Endothelial cell of umbilical vein (primary cell): ENCODE results near the gene WDR41.

Experiments used
- CTCF ChIP-seq, 2 donors: IDR thresholded peaks; 1 replicate in 1 of 2; 2 replicates in 1 of 2; pipeline ENCODE4 v1.5.1; 2011; ENCODE audit warnings: low read length in 2 of 2, mild to moderate bottlenecking in 2 of 2, moderate library complexity in 2 of 2, control low read depth in 1 of 2, inconsistent platforms in 1 of 2, low read depth in 1 of 2; ENCODE audit not compliant: insufficient read depth in 1 of 2; ENCODE audit errors: extremely low read depth in 1 of 2
- EZH2 ChIP-seq: IDR thresholded peaks from 2 replicates; pipeline ENCODE4 v1.6.1; 2012; ENCODE audit warnings: borderline replicate concordance, low read depth, mild to moderate bottlenecking, moderate library complexity, low read length, inconsistent platforms; ENCODE audit not compliant: severe bottlenecking
- FOS ChIP-seq: IDR thresholded peaks from 2 replicates; pipeline ENCODE4 v1.6.1; 2011; ENCODE audit warnings: mild to moderate bottlenecking, low read length, moderate library complexity, borderline replicate concordance; ENCODE audit not compliant: insufficient read depth
- GATA2 ChIP-seq: IDR thresholded peaks from 2 replicates; pipeline ENCODE4 v1.7.0; 2011; ENCODE audit warnings: low read depth, mild to moderate bottlenecking, moderate library complexity, mixed read lengths, low read length; ENCODE audit not compliant: insufficient read length, insufficient read depth
- JUN ChIP-seq: IDR thresholded peaks from 2 replicates; pipeline ENCODE4 v1.6.1; 2011; ENCODE audit warnings: borderline replicate concordance, low read depth; ENCODE audit not compliant: insufficient read length, insufficient read depth
- MYC ChIP-seq: IDR thresholded peaks from one replicate; pipeline ENCODE4 v1.6.1; 2011; ENCODE audit warnings: mild to moderate bottlenecking, low read depth, low read length
- POLR2A ChIP-seq: IDR thresholded peaks from 2 replicates; pipeline ENCODE4 v1.6.1; 2012; ENCODE audit warnings: low read depth, mild to moderate bottlenecking, control low read depth, low read length
- POLR2AphosphoS5 ChIP-seq: IDR thresholded peaks from 2 replicates; pipeline ENCODE4 v1.6.1; 2012; ENCODE audit warnings: low read depth, mild to moderate bottlenecking, control low read depth, low read length, moderate library complexity; ENCODE audit not compliant: insufficient read depth
- TF ChIP-seq, protein P1 (sequence below): IDR thresholded peaks from 2 replicates; pipeline ENCODE4 v1.6.1; 2011; ENCODE audit not compliant: insufficient read depth, insufficient read length

- TF ChIP-seq, protein P1, sequence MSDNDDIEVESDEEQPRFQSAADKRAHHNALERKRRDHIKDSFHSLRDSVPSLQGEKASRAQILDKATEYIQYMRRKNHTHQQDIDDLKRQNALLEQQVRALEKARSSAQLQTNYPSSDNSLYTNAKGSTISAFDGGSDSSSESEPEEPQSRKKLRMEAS: no peak
- TF ChIP-seq EZH2: no peak
- TF ChIP-seq CTCF (IDR thresholded peaks at IDR 0.05; ENCODE audit: extremely low read depth in 1 of 2, insufficient read depth in 1 of 2, low read depth in 1 of 2, low read length in 2 of 2): no peak
- no peak for TF ChIP-seq FOS
- TF ChIP-seq POLR2AphosphoS5: no peak
- TF ChIP-seq MYC: no peak
- TF ChIP-seq POLR2A: no peak
- TF ChIP-seq JUN: no peak
- no peak for TF ChIP-seq GATA2
Observed at GRCh38 chr5:77438071-77438470, 54.0 kb downstream of the WDR41 start.
